ENCODE data around the gene AMACR. TPM values are rescaled to one million over a fixed set of nuclear protein-coding genes. Genes with fewer than 3 reads are reported as not detected.

Gene AMACR
- total and polyA plus RNA-seq, 2 experiments from 2014 or later: 68.6 to 92.4 TPM

GRCh38 chr5:34030048-34030447 is 22.2 kb upstream of the AMACR start:
- no peaks in the 10 kb centered on the region for H3K36me3 ChIP-seq (replicated peaks; ENCODE audit: insufficient read depth, low read depth)
- H3K27me3 ChIP-seq: no peaks in the 10 kb centered on the region
- no peaks in the 10 kb centered on the region for H3K9me2 ChIP-seq (replicated peaks; ENCODE audit: insufficient read depth)
- 72% methylated on average over 1 of the region's 1 CpG for WGBS (ENCODE audit: low lambda C conversion rate, missing lambda C conversion rate)
- H3K4me1 ChIP-seq (ENCODE audit: insufficient read depth): peaks cover 4% of the 10 kb centered on the region
- no peak overlapping the region for H3K4me3 ChIP-seq
- no peak overlapping the region for H2AFZ ChIP-seq
- DNase-seq (ENCODE audit: low spot score): no peak
- no peaks in the 10 kb centered on the region for H3K79me2 ChIP-seq
- no peaks in the 10 kb centered on the region for H4K20me1 ChIP-seq (ENCODE audit: insufficient read depth, poor library complexity, severe bottlenecking)
- no peak for TF ChIP-seq CTCF (IDR thresholded peaks at IDR 0.05; ENCODE audit: poor library complexity)
- no peak overlapping the region for H3K4me2 ChIP-seq
- no peak overlapping the region for H3K27ac ChIP-seq
- no peaks in the 10 kb centered on the region for H3K9me3 ChIP-seq (ENCODE audit: low read depth)

GRCh38 chr5:34028349-34028748 is 20.5 kb upstream of the AMACR start:
- TF ChIP-seq CTCF (IDR thresholded peaks at IDR 0.05; ENCODE audit: poor library complexity) (no peak), EZH2 (IDR thresholded peaks at IDR 0.05; ENCODE audit: borderline replicate concordance) (no peak), EZH2phosphoT487 (IDR thresholded peaks at IDR 0.05; ENCODE audit: low read depth, severe bottlenecking, unreplicated experiment) (no peak)
- WGBS (ENCODE audit: low lambda C conversion rate, missing lambda C conversion rate): 83% methylated on average over 3 of the region's 3 CpGs
- Histone ChIP-seq H3K9me3 (ENCODE audit: low read depth) (no peaks in the 10 kb centered on the region), H3K36me3 (replicated peaks; ENCODE audit: insufficient read depth, low read depth) (no peaks in the 10 kb centered on the region), H3K4me2 (no peak overlapping the region), H3K27ac (no peak overlapping the region), H2AFZ (no peak overlapping the region), H3K27me3 (no peaks in the 10 kb centered on the region), H3K9me2 (replicated peaks; ENCODE audit: insufficient read depth) (no peaks in the 10 kb centered on the region), H3K79me2 (no peaks in the 10 kb centered on the region), H3K4me1 (ENCODE audit: insufficient read depth) (no peaks in the 10 kb centered on the region), H4K20me1 (ENCODE audit: insufficient read depth, poor library complexity, severe bottlenecking) (no peaks in the 10 kb centered on the region), H3K4me3 (no peak overlapping the region)
- no peak for DNase-seq (ENCODE audit: low spot score)

GRCh38 chr5:34026089-34026761 is 18.4 kb upstream of the AMACR start:
- Histone ChIP-seq H3K4me2 (no peak overlapping the region), H3K27ac (no peak overlapping the region), H3K36me3 (replicated peaks; ENCODE audit: insufficient read depth, low read depth) (no peaks in the 10 kb centered on the region), H3K4me3 (no peak overlapping the region), H3K27me3 (no peaks in the 10 kb centered on the region), H3K9me2 (replicated peaks; ENCODE audit: insufficient read depth) (no peaks in the 10 kb centered on the region), H3K9me3 (ENCODE audit: low read depth) (no peaks in the 10 kb centered on the region), H3K4me1 (ENCODE audit: insufficient read depth) (peaks cover 7% of the 10 kb centered on the region), H2AFZ (no peak overlapping the region), H3K79me2 (no peaks in the 10 kb centered on the region), H4K20me1 (ENCODE audit: insufficient read depth, poor library complexity, severe bottlenecking) (no peaks in the 10 kb centered on the region)
- TF ChIP-seq EZH2phosphoT487 (IDR thresholded peaks at IDR 0.05; ENCODE audit: low read depth, severe bottlenecking, unreplicated experiment) (no peak), CTCF (IDR thresholded peaks at IDR 0.05; ENCODE audit: poor library complexity) (no peak), EZH2 (IDR thresholded peaks at IDR 0.05; ENCODE audit: borderline replicate concordance) (no peak)
- 85% methylated on average over 9 of the region's 9 CpGs for WGBS (ENCODE audit: low lambda C conversion rate, missing lambda C conversion rate)
- no peak for DNase-seq (ENCODE audit: low spot score)

All from hepatocyte (in vitro differentiated cells).